NCI-H1930 (cell line): ENCODE results near the gene SINHCAF.
"Not testable (repeated sequence)": the region's sequence is repeated elsewhere in the genome, so short reads cannot be mapped to it uniquely, and the experiment has no call there.

Experiments used
- DNase-seq, 2 experiments: peaks; one replicate each; lab custom pipeline; 2025; lab: John Stamatoyannopoulos, UW

Gene SINHCAF

GRCh38 chr12:31306866-31307265 is 19.1 kb downstream of the SINHCAF start:
- no peak for DNase-seq

- DNase-seq: no peak
Observed at GRCh38 chr12:31303466-31303865, 22.5 kb downstream of the SINHCAF start.

GRCh38 chr12:31301311-31301710 is 24.6 kb downstream of the SINHCAF start:
- no peak for DNase-seq

GRCh38 chr12:31300783-31301182 is 25.2 kb downstream of the SINHCAF start:
- DNase-seq: no peak

GRCh38 chr12:31300341-31300740 is 25.6 kb downstream of the SINHCAF start:
- no peak for DNase-seq

GRCh38 chr12:31298922-31299321 is 27.0 kb downstream of the SINHCAF start:
- no peak for DNase-seq

- no peak for DNase-seq
Observed at GRCh38 chr12:31298515-31298910, 27.4 kb downstream of the SINHCAF start.

GRCh38 chr12:31297572-31298514 is 28.1 kb downstream of the SINHCAF start:
- DNase-seq: no peak

GRCh38 chr12:31289441-31289840 is 36.5 kb downstream of the SINHCAF start:
- no peak for DNase-seq

GRCh38 chr12:31288381-31288780 is 37.6 kb downstream of the SINHCAF start:
- no peak for DNase-seq

- no peak for DNase-seq
Observed at GRCh38 chr12:31280183-31280582, 45.8 kb downstream of the SINHCAF start.

- no peak for DNase-seq
Observed at GRCh38 chr12:31279390-31279924, 46.5 kb downstream of the SINHCAF start.

GRCh38 chr12:31278832-31279231 is 47.1 kb downstream of the SINHCAF start:
- no peak for DNase-seq

GRCh38 chr12:31278424-31278823 is 47.5 kb downstream of the SINHCAF start:
- no peak for DNase-seq

- DNase-seq: no peak
Observed at GRCh38 chr12:31277081-31277480, 48.9 kb downstream of the SINHCAF start.

- DNase-seq: no peak
Observed at GRCh38 chr12:31275491-31275890, 50.5 kb downstream of the SINHCAF start.

GRCh38 chr12:31274520-31275300 is 51.2 kb downstream of the SINHCAF start:
- DNase-seq: no peak

- not testable (repeated sequence) for DNase-seq
Observed at GRCh38 chr12:31273794-31274193, 52.2 kb downstream of the SINHCAF start.

- no peak for DNase-seq
Observed at GRCh38 chr12:31272607-31273225, 53.2 kb downstream of the SINHCAF start.

- DNase-seq: no peak
Observed at GRCh38 chr12:31267966-31268365, 58.0 kb downstream of the SINHCAF start.

- no peak for DNase-seq
Observed at GRCh38 chr12:31265722-31266121, 60.2 kb downstream of the SINHCAF start.

- DNase-seq: no peak
Observed at GRCh38 chr12:31263661-31264060, 62.3 kb downstream of the SINHCAF start.
